Ureter (tissue), 1 donor: ENCODE measurements around the gene ZEB2. TPM values are rescaled to one million over a fixed set of nuclear protein-coding genes. Genes with fewer than 3 reads are reported as not detected.

Experiments used
- DNase-seq: peaks from one replicate; pipeline ENCODE4 v3.0.0-alpha.2; 2020; ENCODE audit warnings: low spot score
- total RNA-seq: library from RNA; stranded (reverse); gene quantifications from one replicate; pipeline ENCODE4 v1.2.4, GENCODE V29; 2023
- donor health status: DM: yes; HTN: yes; CAD: no.

The ZEB2 gene
- total RNA-seq, 1 donor from 2014 or later, result 92.4 TPM

DNA sequence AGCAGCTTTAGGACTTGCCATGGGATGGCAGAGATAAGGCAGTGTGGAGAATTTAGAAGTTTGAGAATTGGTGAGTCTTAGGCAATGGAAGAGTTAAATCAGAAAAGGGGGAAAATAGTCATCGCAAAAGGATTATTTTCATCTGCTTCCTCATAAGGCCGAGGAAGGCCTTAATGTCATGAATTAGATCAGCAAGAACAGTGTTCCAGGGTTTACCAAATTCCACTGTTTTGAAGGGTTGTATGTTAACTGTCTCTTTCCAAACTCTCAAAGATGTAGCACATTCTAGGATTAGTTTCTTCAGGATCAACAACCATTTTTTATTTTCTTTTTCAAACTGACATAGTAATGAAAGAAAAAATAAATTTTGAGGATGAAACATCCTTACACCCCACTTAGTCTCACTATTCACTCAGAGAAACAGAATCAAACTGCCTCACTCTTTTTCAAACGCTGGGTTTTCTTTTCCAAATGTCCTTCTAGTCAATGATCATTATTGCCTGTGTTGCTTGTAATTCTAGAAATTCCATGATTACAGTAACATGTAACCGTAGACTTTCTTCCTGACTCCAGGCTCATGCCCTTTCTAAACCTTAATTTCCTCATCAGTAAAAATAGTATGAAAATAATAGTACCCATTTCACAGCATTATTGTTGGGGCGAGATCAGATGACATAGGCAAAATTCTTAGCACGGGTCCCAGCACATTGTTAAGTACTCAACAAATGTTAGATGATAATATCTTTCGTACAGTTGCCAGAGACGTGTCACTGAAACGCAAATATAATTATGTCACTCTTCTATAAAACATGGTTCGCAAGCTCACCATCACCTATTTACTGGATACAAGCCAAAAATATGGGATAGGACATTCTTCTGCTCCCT is 23.6 kb downstream of the ZEB2 start:
- no peak for DNase-seq

DNA sequence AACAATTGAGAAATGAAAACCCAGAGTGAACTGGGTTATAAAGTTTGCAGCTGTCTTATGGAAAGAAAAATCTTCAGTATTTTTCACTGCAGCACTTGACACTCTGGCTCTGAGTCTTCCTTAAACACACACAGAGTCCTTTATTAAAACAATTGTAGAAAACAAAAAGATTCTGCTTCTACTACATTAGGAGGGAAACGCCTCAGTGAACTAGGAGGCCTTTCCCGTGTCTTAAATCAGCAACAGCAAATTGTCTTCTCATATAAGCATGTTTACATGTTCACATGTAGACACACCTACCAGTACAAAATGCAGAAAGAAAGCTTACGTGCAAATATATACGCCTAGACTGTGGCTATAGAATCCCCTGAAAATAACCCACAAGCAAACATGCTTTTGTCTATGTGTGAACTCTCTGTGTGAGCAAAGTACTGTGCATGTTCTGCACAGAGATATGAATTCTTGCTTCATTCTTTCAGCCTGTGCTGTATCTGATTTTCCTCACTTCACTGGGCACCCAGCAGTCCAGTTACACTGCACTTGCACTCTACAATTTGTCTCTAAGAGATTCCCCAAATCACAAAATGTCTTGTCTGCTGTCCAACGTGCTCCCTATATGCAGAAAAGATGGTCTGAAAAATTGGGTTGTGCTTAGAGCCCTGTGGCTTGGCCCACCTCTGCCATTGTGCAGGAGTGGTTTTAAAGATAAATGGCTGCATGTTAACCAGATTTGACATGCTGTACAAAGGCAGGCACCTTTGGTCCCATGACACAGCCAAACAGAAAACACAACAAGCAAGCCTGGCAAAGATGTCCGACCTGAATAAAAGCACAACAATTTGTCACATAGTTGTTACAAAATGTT is 24.5 kb downstream of the ZEB2 start:
- DNase-seq, result no peak

DNA sequence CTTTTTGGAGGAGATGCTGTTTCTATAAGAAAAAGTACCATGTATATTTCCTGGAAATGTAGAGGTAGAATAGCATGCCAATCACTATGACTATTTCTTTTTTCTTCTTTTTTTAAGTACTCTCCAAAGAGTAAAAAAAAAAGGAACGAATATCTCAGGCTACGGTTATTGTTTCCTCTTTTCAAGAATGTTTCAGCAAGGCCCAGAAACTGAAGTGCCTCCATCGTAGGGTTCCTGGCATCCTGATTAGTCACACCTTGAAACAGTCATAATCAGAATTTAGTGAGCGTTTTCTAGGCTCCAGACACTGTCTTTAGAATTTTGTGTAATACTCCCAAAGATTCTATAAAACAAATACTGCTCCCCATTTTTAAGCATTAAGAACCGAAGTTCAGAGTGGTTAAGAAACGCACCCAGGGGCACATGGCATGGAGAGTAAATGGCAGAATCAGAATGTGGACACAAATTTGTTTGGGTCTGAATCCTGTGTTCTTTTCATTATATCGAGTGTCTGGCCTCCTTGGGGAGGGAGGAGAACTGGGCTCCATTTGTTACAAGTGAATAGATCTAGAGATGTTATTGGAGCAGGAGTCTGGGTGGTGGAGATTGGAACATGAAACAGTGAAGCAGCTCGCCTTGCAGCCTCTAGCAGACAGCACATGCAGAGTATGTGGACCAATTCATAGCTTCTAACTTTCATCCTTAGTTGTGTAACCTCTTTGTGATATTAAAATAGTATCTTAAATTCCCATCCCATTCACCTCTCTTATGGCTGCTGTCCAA is 26.7 kb downstream of the ZEB2 start:
- no peak for DNase-seq

DNA sequence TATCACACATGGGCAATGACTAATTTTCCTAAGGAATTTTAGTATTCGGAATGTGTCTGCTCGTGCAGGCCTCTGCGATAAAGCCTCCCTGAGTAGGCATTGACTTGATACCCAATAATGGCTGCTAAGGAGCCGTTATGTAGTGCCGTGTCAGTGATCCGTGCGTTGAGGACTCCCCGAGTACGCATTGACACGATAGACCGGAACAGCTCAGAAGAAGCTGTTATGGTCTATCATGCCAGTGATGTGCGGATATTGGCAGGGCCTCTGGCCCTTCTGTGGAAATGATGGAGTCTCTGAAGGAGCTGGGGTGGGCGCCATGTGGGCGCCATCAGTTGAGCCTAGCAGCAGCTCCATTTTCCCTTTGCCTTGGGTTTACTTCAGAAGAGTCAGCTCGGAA is 29.1 kb downstream of the ZEB2 start:
- DNase-seq, result no peak

DNA sequence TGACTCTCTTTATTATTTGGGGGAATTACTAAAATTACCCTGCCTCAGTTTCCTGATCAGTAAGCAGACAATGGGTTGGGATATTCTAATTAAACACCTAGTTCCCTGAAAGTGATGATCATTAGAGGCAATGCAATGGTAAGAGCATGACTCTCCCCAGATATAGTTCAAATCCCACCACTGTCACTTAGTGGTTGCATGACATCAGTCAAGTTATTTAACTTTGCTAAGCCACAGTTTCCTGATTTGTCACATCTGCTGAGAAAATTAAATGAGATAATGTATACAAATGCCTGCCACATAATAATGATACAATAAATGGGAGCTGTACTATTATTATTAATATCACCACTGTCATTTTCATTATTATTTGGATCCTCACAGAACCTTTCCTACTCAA is 29.9 kb downstream of the ZEB2 start:
- no peak for DNase-seq

DNA sequence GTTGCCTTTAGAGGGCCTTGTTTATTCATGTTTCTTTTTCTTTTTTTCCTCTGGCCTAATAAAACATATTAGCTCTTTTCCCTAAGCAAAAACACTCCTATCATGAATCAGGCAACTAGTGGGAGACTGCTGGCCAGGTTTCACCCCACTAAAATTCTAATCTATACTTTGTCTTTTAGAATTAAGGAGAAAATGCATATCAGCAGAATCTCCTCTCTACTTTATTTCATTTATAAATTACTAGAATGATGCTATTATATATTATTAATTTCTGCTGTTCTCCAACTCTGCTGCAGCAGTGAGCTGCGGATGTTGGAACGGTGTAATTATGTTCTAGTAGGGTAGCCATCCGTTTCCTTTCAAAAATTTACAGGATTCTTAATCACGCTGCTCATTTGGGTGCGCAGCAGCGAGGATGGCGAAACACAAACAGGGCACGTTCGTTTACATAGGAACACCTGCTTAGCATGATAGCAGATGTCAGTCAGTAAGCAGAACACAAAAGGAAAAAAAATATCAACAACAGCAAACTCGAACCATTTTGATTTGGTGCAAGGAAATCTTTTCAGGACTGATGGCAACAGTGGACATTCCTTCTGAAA is 30.5 kb downstream of the ZEB2 start:
- no peak for DNase-seq

DNA sequence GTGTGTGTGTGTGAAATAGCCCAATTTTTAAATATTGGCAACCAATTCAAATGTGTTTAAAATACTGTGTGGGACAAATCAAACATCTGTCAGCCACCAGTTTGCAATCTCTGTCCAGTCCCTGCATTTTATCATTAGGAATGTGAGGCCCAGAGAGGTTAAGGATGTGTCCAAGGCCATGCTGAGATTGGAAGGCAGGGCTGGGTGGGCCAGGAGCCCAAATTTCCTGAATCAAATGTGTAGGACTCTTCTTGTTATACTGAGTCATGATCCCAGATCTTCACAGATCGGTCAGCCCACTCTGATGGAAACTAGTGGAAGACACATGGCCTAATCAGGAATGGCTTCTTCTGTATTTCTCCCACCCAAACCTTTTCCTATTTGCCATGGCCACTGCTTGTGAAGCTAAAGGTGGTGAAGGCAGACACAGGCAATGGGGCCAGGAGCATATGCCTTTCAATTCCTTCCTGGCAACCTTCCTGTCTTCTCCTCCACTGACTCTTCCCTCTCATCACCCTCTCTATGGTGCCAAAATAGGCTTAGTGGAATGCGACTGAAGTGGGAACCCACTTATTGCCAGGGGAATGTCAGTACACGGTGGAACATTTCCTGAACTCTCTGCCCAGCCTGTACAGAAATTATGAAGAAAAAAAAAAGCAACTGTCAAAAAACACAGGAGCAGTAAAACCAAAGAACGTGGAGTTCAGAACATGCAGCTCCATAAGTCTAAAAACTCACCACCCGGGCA is 35.5 kb downstream of the ZEB2 start:
- DNase-seq, result no peak

DNA sequence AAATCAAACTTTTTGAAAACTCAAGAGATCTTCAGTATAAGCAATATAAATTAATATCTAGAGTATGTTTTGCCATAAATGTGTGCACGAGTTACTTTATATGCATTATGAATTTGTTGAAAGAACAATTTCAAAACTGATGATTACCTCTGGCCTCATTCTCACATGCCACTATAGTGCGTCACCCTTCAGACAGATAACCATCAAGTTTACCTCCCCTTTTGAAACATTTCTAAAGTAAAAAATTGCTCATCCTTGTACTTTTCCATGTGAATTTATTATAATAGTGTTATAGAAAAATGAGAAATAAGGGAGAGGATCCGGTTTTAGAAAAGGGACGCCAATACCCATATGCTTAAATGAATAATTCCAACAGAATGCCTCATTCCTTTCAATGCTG is 38.3 kb downstream of the ZEB2 start:
- no peak for DNase-seq

DNA sequence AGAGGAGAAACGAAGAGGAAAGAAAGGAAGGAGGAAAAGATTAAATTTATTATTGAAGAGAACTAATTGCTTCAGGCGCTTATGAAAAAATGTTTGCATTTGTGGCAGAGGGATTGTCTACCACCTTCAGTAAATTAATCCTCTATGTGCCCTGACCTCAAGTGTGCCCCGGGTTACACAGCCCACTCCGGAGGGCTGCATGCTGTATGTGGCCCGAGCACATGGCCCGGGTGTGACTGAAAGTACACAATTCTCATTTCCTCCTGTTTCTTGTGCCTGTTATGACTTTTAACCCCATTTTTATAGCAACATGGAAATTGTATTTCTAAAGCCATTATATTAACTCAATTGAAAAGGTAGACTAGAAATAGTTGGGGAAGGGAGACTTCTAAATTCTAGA is 38.8 kb downstream of the ZEB2 start:
- DNase-seq, result no peak

DNA sequence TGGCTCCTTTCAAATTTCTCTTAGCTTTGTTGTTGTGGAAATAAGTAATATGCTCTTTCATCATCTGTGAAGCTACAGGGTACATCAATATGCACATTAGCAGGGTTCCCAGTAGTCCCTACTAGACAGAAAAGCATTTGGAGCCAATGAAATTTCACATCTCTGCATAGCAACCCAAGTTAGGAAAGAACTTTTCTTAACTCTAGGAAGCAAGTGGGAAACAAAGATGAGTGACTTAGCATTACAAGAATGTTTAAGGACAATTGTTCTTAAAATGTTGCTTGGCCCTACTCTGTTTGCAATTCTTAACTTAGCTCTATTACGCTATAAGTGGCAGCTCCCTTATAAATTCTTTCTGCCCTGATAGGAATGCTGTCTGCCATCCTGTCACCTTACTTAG is 39.6 kb downstream of the ZEB2 start:
- DNase-seq, result no peak

DNA sequence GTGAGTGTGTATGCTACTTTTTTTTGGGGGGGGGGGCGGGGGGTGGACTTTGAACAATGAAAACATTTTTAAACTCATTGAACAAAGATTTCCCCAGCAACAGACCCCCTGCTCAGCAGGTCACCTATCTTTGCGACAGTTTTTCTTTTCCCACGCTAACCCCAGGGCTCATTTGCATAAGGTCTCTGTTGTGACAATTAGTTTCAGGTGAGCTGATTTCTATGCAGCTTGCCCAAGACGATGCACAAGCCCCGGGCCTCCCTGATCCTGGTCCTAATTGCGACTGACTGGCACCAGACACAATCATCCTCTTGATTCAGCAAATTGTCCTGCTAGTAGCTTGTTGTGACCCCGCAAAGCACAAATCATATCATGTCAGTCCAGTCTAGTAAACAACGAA is 40.3 kb downstream of the ZEB2 start:
- DNase-seq, result no peak

DNA sequence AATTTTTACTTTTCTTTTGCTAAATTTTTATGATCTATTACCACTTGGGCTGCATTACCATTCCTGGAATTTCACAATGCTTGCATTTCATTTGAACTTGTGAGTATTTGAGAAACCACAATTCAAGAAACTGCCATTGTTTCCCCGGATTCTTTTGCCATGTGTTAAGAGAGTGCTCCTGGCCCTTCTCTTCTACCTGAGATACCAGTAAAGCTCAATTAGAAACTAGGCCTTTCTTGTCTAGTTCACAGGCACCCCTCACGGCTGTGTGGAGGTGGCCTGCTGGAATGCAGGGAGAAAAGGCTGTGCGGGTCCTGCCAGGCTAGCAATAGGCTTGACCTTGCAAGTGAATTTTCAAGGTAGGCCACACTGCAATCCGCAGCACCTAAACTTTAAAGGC is 40.8 kb downstream of the ZEB2 start:
- DNase-seq, result no peak

DNA sequence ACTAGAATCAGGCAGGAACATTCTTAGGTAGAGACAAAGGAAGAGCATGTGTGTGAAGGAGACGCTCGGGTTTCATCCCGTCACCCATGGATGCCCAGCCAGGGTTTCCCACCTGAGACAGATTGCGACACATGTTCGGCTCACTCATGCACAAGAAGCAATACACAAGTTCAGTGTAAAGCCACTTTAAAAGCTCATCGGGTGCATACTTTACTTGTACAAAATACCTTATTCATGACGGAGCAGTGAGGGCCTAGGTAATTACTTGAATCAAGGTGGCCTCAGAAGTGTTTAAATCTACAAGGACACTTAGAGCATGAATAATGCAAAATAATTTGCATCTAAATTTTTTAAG is 42.0 kb downstream of the ZEB2 start:
- no peak for DNase-seq

DNA sequence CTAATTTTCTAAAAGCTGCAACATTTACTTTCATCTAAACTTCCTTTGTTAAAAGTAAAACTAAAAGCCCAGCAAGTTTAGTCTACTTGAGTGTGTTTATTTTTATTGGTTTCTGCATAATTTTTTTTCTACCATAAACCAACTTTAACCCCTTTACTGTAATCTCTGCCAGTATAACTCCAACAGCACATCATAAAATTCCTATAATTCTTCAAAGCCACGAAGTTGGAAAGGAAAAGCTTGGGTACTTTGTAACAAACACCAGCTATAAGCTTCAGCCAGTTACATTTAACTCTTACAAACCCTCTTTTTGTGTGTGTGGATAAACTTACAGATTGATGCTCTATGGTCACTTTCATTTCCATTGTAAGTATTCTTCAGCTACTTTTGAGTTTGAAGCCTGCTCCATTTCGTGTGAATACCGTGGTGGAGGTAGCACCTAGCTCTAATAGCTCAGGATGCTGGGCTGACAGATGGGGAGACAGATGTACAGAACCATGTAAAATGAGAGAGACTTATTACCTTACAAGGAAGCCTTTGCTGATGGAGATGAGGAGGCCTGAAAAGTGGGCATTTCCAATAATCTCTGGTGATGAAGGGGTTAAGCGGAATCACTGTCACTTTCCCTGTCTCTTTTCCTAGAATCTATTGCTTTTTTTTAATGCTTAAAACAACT is 42.5 kb downstream of the ZEB2 start:
- DNase-seq, result no peak

DNA sequence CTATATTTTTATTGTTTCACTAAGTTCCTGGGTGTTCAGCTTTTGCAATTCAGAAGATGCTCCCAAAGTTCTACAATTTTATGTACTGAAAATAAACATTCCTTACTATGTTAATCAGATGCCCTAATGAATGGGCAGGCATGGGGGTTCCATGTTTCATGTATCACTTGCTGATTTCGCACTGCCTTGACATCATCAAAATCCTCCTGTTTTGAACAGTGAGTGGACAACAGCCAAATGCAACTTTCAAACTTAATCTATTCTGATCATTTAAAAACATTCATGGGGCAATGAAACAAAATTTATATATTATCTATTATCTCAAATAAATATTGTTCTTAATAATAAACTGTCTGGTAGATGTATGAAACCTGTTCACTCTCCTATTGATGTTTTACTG is 43.2 kb downstream of the ZEB2 start:
- no peak for DNase-seq

DNA sequence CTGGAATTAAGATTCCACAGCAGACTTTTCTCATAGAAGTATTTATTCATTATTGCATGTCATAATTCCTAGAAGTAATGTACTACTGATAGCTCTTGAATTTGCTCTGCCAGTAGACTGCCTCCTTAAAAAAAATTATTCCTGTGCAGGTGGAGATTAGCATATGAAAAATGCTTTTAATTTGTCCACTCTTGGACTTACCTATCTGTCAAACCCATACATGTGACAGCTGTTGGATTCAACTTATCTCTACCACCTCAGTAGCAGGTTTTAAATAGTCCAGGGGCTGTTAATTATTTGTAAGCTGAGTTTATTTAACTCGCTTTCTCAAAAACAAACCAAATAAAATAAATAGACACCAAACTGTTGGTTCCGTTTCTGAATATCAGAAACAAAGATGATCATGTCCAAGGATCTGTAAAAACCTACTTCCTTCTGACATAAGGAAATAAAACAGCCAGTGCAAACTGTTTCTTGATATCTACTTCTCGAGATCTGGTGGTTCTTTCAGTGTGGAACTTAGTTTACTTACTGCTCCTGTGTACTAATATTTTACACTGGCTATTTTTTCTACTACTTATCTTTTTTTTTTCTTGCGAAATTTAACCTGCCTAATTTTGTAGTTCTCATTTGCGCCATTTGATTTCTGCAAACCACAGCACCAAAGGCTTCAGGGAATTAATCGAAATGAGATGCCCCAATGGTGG is 44.2 kb downstream of the ZEB2 start:
- DNase-seq, result no peak

DNA sequence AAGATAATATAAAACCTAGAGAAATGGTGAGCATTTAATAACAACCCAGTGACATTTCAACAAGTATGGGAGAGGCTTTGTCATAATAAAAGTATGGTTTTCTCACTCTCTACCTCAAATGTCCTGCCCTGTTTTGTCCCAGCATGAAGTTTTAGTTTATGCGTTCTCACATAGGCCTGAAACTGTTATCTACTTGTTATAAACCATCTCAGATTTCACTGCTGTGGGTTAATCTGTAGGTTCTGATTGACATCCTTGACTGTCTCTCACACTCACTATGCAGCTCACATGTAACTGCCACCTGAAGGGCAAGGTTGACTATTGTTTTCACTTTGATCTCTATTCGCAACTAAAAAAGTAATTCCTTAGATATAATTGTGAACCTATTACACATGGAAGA is 44.9 kb downstream of the ZEB2 start:
- no peak for DNase-seq

DNA sequence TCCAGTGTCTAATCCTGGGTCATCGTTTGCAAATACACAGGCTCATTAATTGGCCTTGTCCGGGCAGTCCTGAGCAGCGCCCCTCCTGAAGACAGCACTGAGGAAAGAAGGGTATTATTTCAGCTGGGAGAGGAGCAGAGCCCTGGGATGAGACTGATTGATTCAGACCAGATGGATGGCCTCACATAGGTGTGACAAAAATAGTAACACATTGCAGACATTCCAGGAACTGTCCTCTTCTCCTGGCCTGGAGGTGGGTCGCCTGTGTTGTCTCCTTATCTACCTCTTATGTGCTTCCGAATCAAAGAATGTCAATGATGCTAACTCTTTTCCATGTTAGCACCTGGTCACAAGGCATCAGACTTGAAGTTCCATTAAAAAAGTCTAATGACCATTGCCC is 45.9 kb downstream of the ZEB2 start:
- no peak for DNase-seq

DNA sequence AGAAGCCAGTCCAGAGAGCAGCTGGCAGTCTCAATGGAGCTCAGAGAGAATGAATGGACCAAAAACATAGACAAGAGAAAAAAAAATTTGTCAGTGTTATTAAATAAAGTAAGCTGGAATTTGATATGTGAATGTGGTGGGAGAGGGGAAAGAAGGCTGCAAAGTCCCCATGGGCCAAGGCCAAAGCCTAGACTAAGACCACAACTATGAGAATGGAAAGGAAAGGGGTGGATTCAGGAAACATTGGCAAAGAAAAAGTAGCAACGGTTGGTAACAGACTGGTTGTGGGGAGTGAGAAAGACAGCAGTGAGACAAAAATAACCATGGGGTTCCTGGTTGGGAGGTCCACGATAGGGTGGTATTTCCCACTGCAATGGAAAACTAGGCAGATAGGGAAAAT is 47.0 kb downstream of the ZEB2 start:
- DNase-seq, result no peak

DNA sequence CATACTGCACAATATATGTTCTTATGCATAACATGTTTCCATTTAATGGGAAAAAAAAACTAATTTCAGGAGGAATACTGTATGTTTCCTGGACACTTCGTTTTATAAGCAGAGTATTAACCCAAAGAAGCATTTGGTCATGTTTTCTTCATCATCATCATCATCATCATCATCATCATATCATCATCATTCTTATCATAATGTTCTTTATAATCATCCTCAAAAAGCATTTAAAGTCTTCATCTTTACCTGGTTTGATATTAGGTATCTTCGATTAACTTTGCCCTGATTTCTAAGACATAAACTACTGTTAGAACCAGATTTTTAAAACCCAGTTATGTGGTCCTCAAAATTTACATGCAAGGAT is 47.9 kb downstream of the ZEB2 start:
- DNase-seq, result no peak
